ENCODE results near the gene LEUTX.

DNA sequence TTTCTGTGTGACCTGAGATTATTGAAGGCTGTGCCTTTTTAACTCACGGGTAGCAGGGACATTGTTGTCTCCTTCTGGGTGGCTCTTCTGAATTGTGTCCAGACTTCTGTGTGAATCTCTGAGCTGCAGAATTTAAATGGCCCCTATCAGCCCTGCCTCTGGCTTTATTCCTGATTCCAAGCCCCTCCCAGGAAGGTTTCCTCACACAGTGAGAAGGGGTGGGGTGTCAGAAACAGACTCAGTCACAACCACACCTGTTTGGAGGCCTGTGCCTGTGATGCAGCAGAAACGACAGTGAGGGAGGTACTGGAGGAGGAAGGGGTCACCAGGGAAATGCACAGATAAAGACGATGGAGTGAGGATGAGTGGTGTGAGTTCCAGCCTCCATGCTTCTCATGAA, 40.8 kb upstream of the LEUTX start, which contains the start of gene CLC:
- TF ChIP-seq EZH2 (IDR thresholded peaks at IDR 0.05; ENCODE audit: borderline replicate concordance, low read length), result no peak
- TF ChIP-seq, protein P1, sequence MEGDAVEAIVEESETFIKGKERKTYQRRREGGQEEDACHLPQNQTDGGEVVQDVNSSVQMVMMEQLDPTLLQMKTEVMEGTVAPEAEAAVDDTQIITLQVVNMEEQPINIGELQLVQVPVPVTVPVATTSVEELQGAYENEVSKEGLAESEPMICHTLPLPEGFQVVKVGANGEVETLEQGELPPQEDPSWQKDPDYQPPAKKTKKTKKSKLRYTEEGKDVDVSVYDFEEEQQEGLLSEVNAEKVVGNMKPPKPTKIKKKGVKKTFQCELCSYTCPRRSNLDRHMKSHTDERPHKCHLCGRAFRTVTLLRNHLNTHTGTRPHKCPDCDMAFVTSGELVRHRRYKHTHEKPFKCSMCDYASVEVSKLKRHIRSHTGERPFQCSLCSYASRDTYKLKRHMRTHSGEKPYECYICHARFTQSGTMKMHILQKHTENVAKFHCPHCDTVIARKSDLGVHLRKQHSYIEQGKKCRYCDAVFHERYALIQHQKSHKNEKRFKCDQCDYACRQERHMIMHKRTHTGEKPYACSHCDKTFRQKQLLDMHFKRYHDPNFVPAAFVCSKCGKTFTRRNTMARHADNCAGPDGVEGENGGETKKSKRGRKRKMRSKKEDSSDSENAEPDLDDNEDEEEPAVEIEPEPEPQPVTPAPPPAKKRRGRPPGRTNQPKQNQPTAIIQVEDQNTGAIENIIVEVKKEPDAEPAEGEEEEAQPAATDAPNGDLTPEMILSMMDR (IDR thresholded peaks at IDR 0.05; ENCODE audit: low read length), result no peak
